HTERT RPE-1 (cell line): ENCODE measurements around the gene BRWD1.
"Not testable (repeated sequence)": the region's sequence is repeated elsewhere in the genome, so short reads cannot be mapped to it uniquely, and the experiment has no call there.

Experiments
- in situ Hi-C: fragments of 300-500 bp; cut with MboI; formaldehyde crosslinking; loops from 4 replicates; pipeline ENCODE4 v1.14.3; 2020; ENCODE audit warnings: low sequenced_read_pairs

Gene BRWD1

DNA sequence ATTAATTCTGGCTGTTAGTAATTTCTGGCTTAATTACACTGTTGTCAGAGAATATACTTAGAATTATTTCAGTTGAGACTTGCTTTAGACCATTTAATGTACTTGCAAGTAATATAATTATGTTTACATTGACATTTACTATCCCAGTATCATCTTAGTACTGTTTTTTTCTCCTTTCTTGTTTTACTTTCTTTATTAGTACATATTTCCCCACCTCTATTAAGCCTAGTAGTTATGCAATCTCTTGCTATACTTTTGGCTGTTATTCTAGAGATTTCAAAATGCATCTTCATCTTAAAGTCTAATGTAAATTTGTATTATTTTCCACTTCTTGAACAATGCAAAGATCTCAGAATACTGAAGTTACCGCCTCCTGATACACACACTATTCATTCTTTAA is 24.4 kb downstream of the BRWD1 start:
- in situ Hi-C loops, result no loop called here

- in situ Hi-C loops, result no loop called here
Observed at GRCh38 chr21:39282911-39283310, 30.5 kb downstream of the BRWD1 start.

DNA sequence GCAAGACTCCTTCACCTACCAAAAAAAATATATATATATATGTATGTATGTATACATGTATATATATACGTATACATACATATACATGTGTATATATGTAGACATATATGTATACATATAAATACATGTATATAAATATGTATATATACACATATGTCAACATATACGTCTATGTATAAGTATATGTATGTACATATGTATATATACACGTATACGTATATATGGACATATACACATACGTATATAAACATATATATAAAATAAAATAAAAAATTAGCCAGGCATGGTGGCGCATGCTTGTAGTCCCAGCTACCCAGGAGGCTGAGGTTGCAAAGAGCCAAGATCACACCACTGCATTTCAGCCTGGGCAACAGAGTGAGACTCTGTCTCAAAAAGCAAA is 31.6 kb downstream of the BRWD1 start:
- in situ Hi-C loops, result no loop called here

DNA sequence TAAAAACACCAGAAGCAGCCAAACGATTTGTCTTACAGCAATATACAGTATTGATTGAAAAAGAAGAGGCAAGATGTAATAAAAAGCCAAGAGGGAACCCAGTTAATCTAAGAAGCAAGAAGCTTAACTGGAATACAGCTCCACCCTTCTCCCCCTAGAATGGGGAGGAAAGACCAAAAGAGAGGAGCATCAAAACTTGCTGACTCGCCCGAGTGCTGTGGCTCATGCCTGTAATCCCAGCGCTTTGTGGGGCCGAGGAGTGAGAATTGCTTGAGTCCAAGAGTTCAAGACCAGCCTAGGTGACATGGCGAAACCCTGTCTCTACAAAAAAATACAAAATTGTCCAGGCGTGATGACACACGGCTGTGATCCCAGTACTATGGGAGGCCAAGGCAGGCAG is 32.2 kb downstream of the BRWD1 start:
- in situ Hi-C loops, result no loop called here

- in situ Hi-C loops, result no loop called here
Observed at GRCh38 chr21:39269620-39270019, 43.8 kb downstream of the BRWD1 start.

DNA sequence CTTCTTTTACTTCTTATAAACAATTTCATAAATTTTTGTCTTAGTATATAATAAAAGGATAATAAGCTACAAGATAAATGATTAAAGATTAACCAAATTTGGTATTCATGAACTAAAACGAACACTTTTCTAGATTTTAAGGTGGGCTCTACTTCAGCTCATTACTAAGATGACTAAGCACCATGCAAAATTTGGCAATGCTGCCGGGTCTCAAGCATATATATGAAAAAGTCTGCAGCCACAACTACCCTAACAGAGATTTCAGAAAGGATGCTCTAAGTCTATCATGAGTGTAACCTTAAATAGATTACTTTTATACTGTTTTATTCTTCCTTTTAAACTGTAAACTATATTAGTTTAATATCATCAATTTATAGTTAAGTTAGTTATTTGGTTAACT is 47.8 kb downstream of the BRWD1 start:
- in situ Hi-C loops, result no loop called here

DNA sequence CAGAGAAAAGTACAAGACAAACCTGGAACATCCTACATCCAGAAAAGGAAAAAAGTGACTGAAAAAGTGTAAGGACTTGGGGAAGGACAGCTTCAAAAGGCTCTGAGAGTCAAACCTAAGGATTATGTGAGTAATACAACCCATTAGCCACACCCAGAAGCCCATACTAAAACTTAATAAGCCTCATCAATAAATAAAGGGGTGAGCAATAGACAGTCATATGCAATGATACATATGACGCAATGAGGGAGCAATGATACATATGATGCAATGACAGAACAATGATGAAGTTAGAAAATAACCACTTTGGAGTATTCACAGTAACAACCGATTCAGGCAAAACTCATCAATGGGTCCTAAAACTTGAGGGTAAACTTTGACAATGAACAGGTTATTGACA is 50.1 kb downstream of the BRWD1 start:
- in situ Hi-C loops, result no loop called here

DNA sequence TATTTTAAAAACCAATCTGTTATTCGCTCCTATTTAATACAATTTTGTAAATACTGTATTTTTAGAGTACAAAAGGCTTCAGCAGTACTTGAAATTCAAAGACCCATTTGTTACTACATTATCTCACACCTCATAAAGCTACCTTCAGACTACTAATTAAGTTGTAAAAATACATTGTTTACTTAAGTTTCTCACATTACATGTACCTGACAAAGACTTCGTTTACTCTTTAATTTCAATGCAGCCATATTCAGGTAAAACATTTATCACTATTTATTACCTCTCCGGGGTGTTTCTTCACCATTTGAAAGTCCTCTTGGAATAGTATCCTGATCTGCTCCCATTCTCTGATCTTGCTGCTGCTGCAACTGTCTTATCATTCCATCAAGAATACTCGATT is 55.2 kb downstream of the BRWD1 start:
- in situ Hi-C loops, result no loop called here

DNA sequence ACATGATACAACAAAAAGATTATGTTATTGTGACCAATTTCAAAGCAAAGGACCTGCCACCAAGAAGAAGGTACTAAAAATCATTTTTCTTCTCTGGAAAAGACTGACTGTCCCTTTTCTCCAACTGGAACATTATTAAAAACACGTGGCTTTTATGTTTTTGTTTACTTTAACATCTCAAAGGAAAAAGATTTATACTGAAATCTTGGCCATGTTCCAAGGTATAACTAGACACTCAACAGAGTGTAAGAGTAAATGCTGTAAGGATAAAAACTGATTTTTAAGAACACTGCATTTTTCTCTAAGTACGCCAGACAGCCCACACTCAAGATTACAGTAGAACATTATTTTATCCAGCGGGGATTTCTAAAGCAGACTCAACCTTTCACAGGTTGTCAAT is 62.1 kb downstream of the BRWD1 start:
- in situ Hi-C loops, result no loop called here

DNA sequence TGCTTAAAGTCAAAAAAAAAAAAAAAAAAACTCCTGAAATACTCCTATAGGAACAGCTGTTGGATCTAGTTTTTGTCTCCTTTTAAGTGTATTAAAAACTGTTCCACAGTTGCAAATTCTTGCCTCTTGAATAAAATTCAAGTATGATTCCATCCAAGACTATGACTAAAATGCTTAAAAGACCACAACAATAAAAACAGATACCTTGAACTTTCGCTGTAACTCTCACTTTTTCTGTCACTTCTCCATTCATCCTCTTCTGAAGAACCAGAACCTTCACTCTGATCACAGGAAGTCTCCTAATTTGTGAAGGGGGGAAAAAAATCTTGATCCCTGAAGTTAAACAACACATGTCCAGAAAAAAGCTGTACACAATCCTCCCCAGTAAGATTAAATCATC is 75.2 kb downstream of the BRWD1 start:
- in situ Hi-C loops, result no loop called here

GRCh38 chr21:39232861-39233291 is 80.6 kb downstream of the BRWD1 start:
- in situ Hi-C loops, result no loop called here

DNA sequence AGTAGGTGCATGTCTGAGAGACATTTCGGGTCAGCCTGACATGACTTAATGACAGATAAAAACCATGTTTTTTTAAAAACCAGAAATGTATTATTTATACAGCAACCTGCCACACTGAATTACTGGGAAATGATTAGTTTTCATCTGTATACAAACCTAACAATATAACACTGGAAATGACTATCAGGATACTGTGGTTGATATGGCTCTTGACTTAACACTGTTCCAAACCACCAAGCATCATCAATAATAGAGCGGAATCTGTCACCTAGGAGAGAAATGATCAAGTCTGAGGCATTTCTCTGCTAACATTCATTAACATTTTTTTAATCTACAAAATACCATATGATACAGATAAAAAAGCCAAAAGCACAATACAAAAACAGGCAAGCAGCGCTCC is 88.5 kb downstream of the BRWD1 start:
- in situ Hi-C loops, result no loop called here

GRCh38 chr21:39221997-39222486 is 91.4 kb downstream of the BRWD1 start:
- in situ Hi-C loops, result no loop called here

DNA sequence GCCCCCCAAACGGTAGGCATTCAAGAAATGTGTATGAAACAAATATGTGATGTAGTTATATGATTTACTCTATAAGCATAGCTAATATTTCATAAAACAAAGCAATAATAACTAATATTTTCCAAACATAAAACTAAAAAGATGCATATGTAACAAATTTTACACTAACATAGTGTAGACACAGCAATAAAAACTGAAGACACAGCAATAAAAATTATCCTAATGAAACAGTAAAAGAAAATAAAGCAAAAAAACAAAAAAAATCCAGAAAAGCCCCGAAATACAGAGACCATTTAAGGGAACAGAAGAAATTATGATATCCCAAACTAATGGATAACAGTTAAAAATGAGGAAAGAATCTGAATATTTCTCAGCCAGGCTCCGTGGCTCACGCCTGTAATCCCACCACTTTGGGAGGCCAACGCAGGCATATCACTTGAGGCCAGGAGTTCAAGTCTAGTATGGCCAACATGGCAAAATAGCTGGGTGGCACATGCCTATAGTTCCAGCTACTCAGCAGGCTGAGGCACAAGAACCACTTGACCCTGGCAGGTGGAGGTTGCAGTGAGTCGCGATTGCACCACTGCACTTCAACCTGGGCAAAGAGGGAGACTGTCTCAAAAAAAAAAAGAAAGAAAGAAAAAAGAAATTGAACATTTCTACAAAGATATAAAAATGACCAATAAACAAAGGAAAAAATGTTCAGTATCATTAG is 92.0 kb downstream of the BRWD1 start:
- in situ Hi-C loops, result no loop called here

GRCh38 chr21:39220875-39221274 is 92.6 kb downstream of the BRWD1 start:
- in situ Hi-C loops, result not testable (repeated sequence)

DNA sequence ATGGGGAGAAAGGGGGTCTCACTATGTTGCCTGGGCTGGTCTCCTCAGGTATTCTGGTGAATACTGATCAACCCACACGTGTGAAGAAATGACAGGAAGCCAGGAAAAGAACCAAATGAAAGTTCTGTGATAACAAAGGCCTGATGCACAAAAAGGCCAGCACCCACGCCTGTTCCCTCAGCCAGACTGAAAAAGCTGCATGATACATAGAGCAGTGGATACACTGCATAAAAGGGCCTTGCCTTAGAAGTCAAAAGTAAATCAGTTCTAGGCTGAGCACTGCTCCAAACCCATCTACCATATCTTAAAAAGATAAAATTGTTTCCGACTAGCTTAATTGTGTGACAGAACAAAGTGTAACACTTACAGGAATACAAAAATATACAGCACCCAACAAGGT is 93.3 kb downstream of the BRWD1 start:
- in situ Hi-C loops, result no loop called here

DNA sequence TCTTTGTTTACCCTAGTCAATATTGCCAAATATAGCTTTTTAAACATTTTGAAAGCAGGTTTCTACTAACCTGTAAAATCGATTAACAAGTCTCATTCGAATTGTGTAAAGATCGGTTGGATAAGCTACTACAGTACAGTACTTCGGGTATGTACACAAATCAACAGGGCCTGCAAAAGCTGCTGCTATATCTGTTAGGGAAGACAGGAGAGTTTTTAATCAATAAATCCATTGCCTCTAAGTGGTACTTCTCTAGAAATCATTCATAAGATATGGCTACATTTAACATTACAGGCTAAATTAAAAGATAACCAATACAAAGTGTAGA is 95.4 kb downstream of the BRWD1 start:
- in situ Hi-C loops, result no loop called here

GRCh38 chr21:39217356-39218081 is 95.9 kb downstream of the BRWD1 start:
- in situ Hi-C loops, result no loop called here

DNA sequence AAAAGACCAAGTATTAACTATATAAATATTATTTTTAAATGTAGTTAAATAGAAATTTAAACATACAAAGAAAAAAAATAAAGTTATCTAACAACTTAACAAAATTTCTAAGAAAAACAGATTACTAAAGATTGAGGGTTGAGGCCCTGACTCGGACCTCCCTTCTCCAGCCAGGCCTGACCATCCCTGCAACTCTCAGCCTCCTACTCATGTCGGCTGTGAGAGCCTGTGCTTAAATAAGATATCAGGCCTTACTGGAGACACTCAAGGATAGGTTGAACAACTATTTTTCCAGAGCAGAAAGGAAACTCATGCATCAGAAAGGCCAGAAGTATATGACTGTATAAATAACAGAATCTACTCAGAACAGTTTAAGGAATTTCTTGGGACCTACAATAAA is 97.1 kb downstream of the BRWD1 start:
- in situ Hi-C loops, result no loop called here

GRCh38 chr21:39215078-39215477 is 98.4 kb downstream of the BRWD1 start:
- in situ Hi-C loops, result no loop called here

GRCh38 chr21:39209334-39209688 is 104.1 kb downstream of the BRWD1 start:
- in situ Hi-C loops, result no loop called here

DNA sequence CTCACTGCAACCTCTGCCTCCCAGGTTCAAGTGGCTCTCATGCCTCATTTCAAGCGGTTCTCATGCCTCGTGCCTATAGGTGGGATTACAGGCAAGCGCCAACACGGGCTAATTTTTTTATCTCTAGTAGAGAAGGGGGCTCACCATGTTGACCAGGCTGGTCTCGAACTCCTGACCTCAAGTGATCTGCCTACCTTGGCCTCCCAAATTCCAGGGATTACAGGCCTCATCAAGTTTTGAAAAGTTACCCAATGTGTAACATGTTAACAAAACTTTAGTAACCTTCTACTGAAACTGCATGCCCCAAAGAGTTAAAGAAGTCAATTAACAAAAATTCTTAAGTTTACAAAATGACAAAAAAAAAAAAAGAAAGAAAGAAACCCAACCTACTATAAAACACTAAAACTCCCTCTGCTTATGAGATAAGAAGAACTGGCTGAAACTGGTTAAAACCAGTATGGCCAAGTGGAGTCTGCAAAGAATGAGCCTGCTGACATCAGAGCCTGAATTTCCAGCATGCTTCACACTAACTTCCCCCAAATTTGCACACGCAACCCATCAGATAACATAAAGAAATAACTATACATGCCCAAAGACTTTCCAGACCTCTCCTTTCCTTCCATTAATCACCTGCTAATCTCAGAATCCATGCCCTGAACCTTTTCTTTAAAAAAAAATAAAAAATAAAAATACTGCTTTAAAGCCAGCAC is 104.7 kb downstream of the BRWD1 start:
- in situ Hi-C loops, result no loop called here
